Dendritic cell treated with granulocyte-macrophage colony-stimulating factor and Interleukin-4, amounts not matched to agents 40 ng/mL and 50 ng/mL, for 4 days (primary cell): ENCODE measurements around the gene ACTN1.

Experiments
- H3K27ac Mint-ChIP-seq: one replicate; pipeline ENCODE4 v1.8.0; 2022; ENCODE audit warnings: mild to moderate bottlenecking, mixed read lengths
- H3K27me3 Mint-ChIP-seq: one replicate; pipeline ENCODE4 v1.8.0; 2022; ENCODE audit warnings: mild to moderate bottlenecking, mixed read lengths
- H3K36me3 Mint-ChIP-seq: one replicate; pipeline ENCODE4 v1.8.0; 2022; ENCODE audit warnings: low read depth, mixed read lengths
- H3K4me1 Mint-ChIP-seq: one replicate; pipeline ENCODE4 v1.8.0; 2022; ENCODE audit warnings: low read depth, mixed read lengths
- H3K4me3 Mint-ChIP-seq: one replicate; pipeline ENCODE4 v1.8.0; 2022; ENCODE audit warnings: mild to moderate bottlenecking, moderate library complexity, mixed read lengths
- H3K9me3 Mint-ChIP-seq: one replicate; pipeline ENCODE4 v1.8.0; 2022; ENCODE audit warnings: mixed read lengths
- intact Hi-C: fragments of 100-400 bp; cut with micrococcal nuclease; formaldehyde crosslinking; loops from one replicate; pipeline ENCODE4 v1.15.0; 2022

ACTN1 gene

GRCh38 chr14:68878908-68879307, 100.2 kb downstream of the ACTN1 start:
- Mint-ChIP-seq H3K4me1 (peaks cover 4% of the 10 kb centered on the region), H3K4me3 (no peak overlapping the region), H3K27ac (no peak overlapping the region), H3K27me3 (no peaks in the 10 kb centered on the region), H3K36me3 (peaks cover 100% of the 10 kb centered on the region), H3K9me3 (no peaks in the 10 kb centered on the region)
- intact Hi-C loops = no loop called here

GRCh38 chr14:68877993-68878575, 101.0 kb downstream of the ACTN1 start:
- Mint-ChIP-seq H3K36me3 (peaks cover 100% of the 10 kb centered on the region), H3K27ac (no peak overlapping the region), H3K27me3 (no peaks in the 10 kb centered on the region), H3K9me3 (no peaks in the 10 kb centered on the region), H3K4me1 (peaks cover 4% of the 10 kb centered on the region), H3K4me3 (no peak overlapping the region)
- intact Hi-C loops = no loop called here

GRCh38 chr14:68876976-68877375, 102.1 kb downstream of the ACTN1 start:
- Mint-ChIP-seq H3K9me3 (no peaks in the 10 kb centered on the region), H3K27ac (no peak overlapping the region), H3K4me3 (no peak overlapping the region), H3K36me3 (peaks cover 100% of the 10 kb centered on the region), H3K4me1 (peaks cover 4% of the 10 kb centered on the region), H3K27me3 (no peaks in the 10 kb centered on the region)
- intact Hi-C loops = no loop called here

GRCh38 chr14:68874746-68875155, 104.4 kb downstream of the ACTN1 start:
- Mint-ChIP-seq H3K4me1 (no peaks in the 10 kb centered on the region), H3K9me3 (no peaks in the 10 kb centered on the region), H3K36me3 (peaks cover 97% of the 10 kb centered on the region), H3K27ac (no peak overlapping the region), H3K4me3 (no peak overlapping the region), H3K27me3 (no peaks in the 10 kb centered on the region)
- intact Hi-C loops = no loop called here

GRCh38 chr14:68873376-68873775, 105.7 kb downstream of the ACTN1 start:
- no peak overlapping the region for H3K4me3 Mint-ChIP-seq
- H3K36me3 Mint-ChIP-seq = peaks cover 86% of the 10 kb centered on the region

GRCh38 chr14:68871392-68871791, 107.7 kb downstream of the ACTN1 start:
- Mint-ChIP-seq H3K4me3 (no peak overlapping the region), H3K36me3 (peaks cover 66% of the 10 kb centered on the region), H3K4me1 (no peaks in the 10 kb centered on the region), H3K27me3 (no peaks in the 10 kb centered on the region), H3K9me3 (no peaks in the 10 kb centered on the region), H3K27ac (no peak overlapping the region)
- intact Hi-C loops = no loop called here

More at GRCh38 chr14:68873376-68873775, 105.7 kb downstream of the ACTN1 start:
- H3K4me1 Mint-ChIP-seq = no peaks in the 10 kb centered on the region
- H3K9me3 Mint-ChIP-seq = no peaks in the 10 kb centered on the region
- no peak overlapping the region for H3K27ac Mint-ChIP-seq
- intact Hi-C loops = no loop called here
- no peaks in the 10 kb centered on the region for H3K27me3 Mint-ChIP-seq

GRCh38 chr14:68866991-68867533, 112.0 kb downstream of the ACTN1 start:
- H3K27ac Mint-ChIP-seq = no peak overlapping the region
- intact Hi-C loops = loop anchor here (10.0 kb wide), 1 partner anchor 378 kb away; no protein-coding TSS in a partner anchor
- H3K4me3 Mint-ChIP-seq = no peak overlapping the region
- peaks cover 5% of the 10 kb centered on the region for H3K4me1 Mint-ChIP-seq
- no peaks in the 10 kb centered on the region for H3K27me3 Mint-ChIP-seq
- H3K9me3 Mint-ChIP-seq = peaks cover 14% of the 10 kb centered on the region
- H3K36me3 Mint-ChIP-seq = peaks cover 35% of the 10 kb centered on the region

GRCh38 chr14:68865542-68865941, 113.6 kb downstream of the ACTN1 start:
- intact Hi-C loops = loop anchor here (10.0 kb wide), 1 partner anchor 379 kb away; no protein-coding TSS in a partner anchor
- Mint-ChIP-seq H3K4me1 (peaks cover 9% of the 10 kb centered on the region), H3K4me3 (no peak overlapping the region), H3K36me3 (peaks cover 26% of the 10 kb centered on the region), H3K27me3 (no peaks in the 10 kb centered on the region), H3K27ac (no peak overlapping the region), H3K9me3 (peaks cover 14% of the 10 kb centered on the region)

GRCh38 chr14:68864361-68864750, 114.7 kb downstream of the ACTN1 start:
- Mint-ChIP-seq H3K36me3 (peaks cover 19% of the 10 kb centered on the region), H3K27ac (no peak overlapping the region), H3K27me3 (no peaks in the 10 kb centered on the region), H3K4me3 (no peak overlapping the region), H3K9me3 (peaks cover 14% of the 10 kb centered on the region), H3K4me1 (peaks cover 11% of the 10 kb centered on the region)
- intact Hi-C loops = loop anchor here (5.0 to 10.0 kb wide), 2 partner anchors 238 to 380 kb away; no protein-coding TSS in a partner anchor

GRCh38 chr14:68863610-68864360, 115.3 kb downstream of the ACTN1 start:
- Mint-ChIP-seq H3K27ac (no peak overlapping the region), H3K4me3 (no peak overlapping the region), H3K27me3 (no peaks in the 10 kb centered on the region), H3K36me3 (peaks cover 19% of the 10 kb centered on the region), H3K9me3 (peaks cover 14% of the 10 kb centered on the region), H3K4me1 (peaks cover 11% of the 10 kb centered on the region)
- intact Hi-C loops = loop anchor here (5.0 to 10.0 kb wide), 2 partner anchors 239 to 381 kb away; no protein-coding TSS in a partner anchor

GRCh38 chr14:68862954-68863594, 116.0 kb downstream of the ACTN1 start:
- H3K4me3 Mint-ChIP-seq = no peak overlapping the region
- no peak overlapping the region for H3K27ac Mint-ChIP-seq
- H3K27me3 Mint-ChIP-seq = no peaks in the 10 kb centered on the region
- H3K4me1 Mint-ChIP-seq = peaks cover 11% of the 10 kb centered on the region
- intact Hi-C loops = loop anchor here (5.0 to 10.0 kb wide), 2 partner anchors 239 to 382 kb away; no protein-coding TSS in a partner anchor
- peaks cover 14% of the 10 kb centered on the region for H3K9me3 Mint-ChIP-seq
- H3K36me3 Mint-ChIP-seq = peaks cover 19% of the 10 kb centered on the region

GRCh38 chr14:68860771-68861170, 118.3 kb downstream of the ACTN1 start:
- Mint-ChIP-seq H3K27ac (no peak overlapping the region), H3K36me3 (peaks cover 13% of the 10 kb centered on the region), H3K4me1 (peaks cover 11% of the 10 kb centered on the region), H3K4me3 (no peak overlapping the region), H3K27me3 (no peaks in the 10 kb centered on the region), H3K9me3 (peaks cover 13% of the 10 kb centered on the region)
- intact Hi-C loops = loop anchor here (5.0 to 10.0 kb wide), 2 partner anchors 242 to 384 kb away; no protein-coding TSS in a partner anchor

GRCh38 chr14:68857516-68858070, 121.5 kb downstream of the ACTN1 start:
- H3K4me3 Mint-ChIP-seq = no peak overlapping the region
- H3K27ac Mint-ChIP-seq = no peak overlapping the region
- peaks cover 6% of the 10 kb centered on the region for H3K36me3 Mint-ChIP-seq
- intact Hi-C loops = no loop called here
- no peaks in the 10 kb centered on the region for H3K27me3 Mint-ChIP-seq
- H3K9me3 Mint-ChIP-seq = peaks cover 2% of the 10 kb centered on the region
- peaks cover 6% of the 10 kb centered on the region for H3K4me1 Mint-ChIP-seq
